Frontal cortex (tissue), 4 donors: ENCODE data around the gene RAPGEF1. TPM values are rescaled to one million over a fixed set of nuclear protein-coding genes. Genes with fewer than 3 reads are reported as not detected.
"Not testable (repeated sequence)": the region's sequence is repeated elsewhere in the genome, so short reads cannot be mapped to it uniquely, and the experiment has no call there.

Experiments used
- DNase-seq, 2 donors: peaks; one replicate each; pipeline ENCODE4 v3.0.0; 2012; ENCODE audit warnings: low spot score in 2 of 2
- FAIRE-seq: peaks from 2 replicates; lab custom pipeline; 2012; peaks lifted over from hg19 to GRCh38; lab: Jason Lieb, UNC
- total RNA-seq: library from RNA; depleted of rRNA; stranded (reverse); fragments of >200 nt; gene quantifications from one replicate; pipeline ENCODE4 v1.2.3, GENCODE V29; 2014
- donor health status: control.
- donor health status: control.
- donor health status: control.

Gene RAPGEF1
- total RNA-seq, 1 donor from 2014 or later, result 28.1 TPM

DNA sequence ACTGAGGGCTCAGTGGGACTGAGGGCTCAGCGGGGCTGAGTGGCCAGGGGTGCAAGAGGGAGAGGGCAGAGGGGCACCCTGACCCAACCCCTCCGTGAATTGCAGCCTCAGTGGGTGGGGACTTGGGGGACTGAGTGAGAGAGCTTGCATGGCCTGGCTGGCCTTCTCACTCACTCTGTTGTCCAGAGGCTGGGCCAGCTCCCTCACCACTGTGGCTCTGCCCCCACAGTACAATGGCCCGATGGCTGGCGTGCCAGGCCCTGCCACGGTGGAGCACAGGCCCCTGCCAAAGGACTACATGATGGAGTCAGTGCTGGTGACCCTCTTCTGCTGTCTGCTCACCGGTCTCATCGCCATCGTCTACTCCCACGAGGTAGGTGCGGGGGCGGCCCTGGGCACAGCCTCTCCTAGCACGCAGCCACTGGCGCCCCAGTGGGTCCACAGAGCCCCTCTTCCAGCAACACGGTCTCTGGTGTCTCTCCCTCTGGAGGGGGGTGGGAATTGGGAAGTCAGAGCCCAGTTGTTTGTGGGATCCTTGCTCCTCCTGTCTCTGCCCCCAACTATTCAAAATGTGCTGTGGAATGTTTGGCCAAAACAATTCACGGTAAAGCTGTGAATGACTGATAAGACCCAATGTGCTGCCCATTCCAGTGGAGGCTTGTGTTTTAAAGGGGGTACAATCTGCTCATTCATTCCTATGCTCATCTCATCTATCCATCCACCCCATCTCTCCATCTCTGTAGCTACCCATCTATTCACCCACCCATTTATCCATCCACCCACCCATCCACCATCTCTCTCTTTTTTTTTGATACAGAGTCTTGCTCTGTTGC, 183.8 kb downstream of the RAPGEF1 start:
- DNase-seq (no peak), FAIRE-seq (no peak)

GRCh38 chr9:131554843-131555351, 185.0 kb downstream of the RAPGEF1 start:
- no peak for FAIRE-seq

GRCh38 chr9:131554087-131554842, 185.6 kb downstream of the RAPGEF1 start:
- DNase-seq, result no peak

More at GRCh38 chr9:131554843-131555351, 185.0 kb downstream of the RAPGEF1 start:
- DNase-seq, result no peak

GRCh38 chr9:131552030-131552429, 187.8 kb downstream of the RAPGEF1 start:
- DNase-seq (no peak), FAIRE-seq (no peak)

More at GRCh38 chr9:131554087-131554842, 185.6 kb downstream of the RAPGEF1 start:
- FAIRE-seq, result no peak

DNA sequence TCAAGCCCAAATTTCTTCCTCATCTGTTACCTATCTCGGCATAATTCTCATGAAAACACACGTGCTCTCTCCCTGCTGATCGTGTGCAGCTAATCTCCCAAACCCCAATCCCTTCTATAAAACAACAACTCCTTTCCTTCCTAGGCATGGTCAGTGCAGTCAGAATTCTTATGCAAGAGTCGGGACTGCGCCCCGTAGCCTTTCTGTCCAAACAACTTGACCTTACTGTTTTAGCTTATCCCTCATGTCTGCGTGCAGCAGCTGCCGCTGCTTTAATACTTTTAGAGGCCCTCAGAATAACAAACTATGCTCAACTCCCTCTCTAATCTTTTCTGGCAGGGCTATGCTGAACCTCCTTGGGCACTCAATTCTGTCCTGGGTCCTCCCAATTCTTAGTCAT, 189.4 kb downstream of the RAPGEF1 start:
- not testable (repeated sequence) for DNase-seq, FAIRE-seq

DNA sequence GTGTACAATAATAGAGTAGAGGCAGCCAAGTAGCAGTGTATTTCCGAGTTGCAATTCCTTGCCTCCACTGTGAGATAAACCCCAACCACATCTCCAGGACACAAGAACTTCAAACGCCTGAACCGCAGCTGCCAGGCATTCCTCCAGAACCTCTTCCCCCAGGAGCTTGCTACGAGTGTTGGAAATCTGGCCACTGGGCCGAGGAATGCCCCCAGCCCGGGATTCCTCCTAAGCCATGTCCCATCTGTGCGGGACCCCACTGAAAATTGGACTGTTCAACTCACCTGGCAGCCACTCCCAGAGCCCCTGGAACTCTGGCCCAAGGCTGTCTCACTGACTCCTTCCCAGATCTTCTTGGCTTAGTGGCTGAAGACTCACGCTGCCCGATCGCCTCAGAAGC, 190.7 kb downstream of the RAPGEF1 start:
- FAIRE-seq, result not testable (repeated sequence)

GRCh38 chr9:131546336-131547084, 193.4 kb downstream of the RAPGEF1 start:
- no peak for FAIRE-seq
- no peak for DNase-seq

More for the DNA sequence above, 190.7 kb downstream of the RAPGEF1 start:
- DNase-seq, result not testable (repeated sequence)

GRCh38 chr9:131545786-131546335, 194.0 kb downstream of the RAPGEF1 start:
- no peak for FAIRE-seq
- no peak for DNase-seq

GRCh38 chr9:131545003-131545785, 194.7 kb downstream of the RAPGEF1 start, which contains the start of gene PRRT1B:
TSS of gene PRRT1B (plus strand) at chr9:131545523. CDS start at chr9:131545616, 93 bp downstream.
- FAIRE-seq (no peak), DNase-seq (no peak)

GRCh38 chr9:131543141-131543540, 196.7 kb downstream of the RAPGEF1 start:
- DNase-seq, result no peak
- FAIRE-seq, result no peak

GRCh38 chr9:131539223-131539923, 200.5 kb downstream of the RAPGEF1 start:
- DNase-seq, result no peak
- no peak for FAIRE-seq

DNA sequence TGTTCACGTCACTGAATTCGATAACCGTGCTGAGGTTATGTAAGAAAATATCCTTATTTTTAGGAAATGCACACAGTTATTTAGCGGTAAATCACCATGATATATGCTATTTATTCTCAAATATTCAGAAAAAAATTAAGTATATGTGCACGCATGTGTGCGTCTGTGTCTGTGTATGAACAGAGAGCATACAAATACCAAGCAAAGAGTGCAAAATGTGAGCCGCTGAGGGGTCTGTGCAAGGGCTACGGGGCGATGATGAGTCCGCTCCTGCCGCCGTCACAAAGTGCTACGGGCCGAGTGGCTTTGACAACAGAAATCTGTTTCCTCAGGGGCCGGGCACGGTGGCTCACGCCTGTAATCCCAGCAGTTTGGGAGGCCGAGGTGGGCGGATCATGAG, 201.9 kb downstream of the RAPGEF1 start:
- FAIRE-seq (no peak), DNase-seq (no peak)

DNA sequence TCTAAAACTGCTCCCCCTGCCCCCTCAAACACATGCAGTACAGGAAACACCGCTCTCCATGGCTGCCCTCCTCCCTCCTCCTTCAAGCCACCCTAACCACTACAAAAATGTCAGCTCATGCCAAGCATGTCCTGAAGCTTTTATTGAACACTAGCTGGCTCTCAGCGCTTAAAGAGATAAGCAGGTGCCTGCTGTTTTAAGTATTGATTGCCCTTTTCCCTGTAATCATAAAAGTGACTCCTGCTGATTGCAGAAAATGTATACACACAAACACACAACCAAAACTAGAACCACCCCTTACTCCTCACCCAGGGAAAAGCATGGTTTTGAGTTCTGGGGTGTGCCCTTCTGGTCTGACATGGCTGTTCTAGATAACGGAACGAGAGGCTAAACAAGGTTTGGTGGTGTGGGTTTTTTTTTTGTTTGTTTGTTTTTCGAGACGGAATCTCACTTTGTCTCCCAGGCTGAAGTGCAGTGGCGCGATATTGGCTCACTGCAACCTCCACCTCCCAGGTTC, 205.1 kb downstream of the RAPGEF1 start:
- DNase-seq, result no peak
- FAIRE-seq, result no peak

GRCh38 chr9:131530920-131531832, 208.7 kb downstream of the RAPGEF1 start, which contains the start of gene UCK1:
TSS of gene UCK1 (minus strand) at chr9:131531263. CDS start at chr9:131531174, 89 bp downstream.
- DNase-seq (peak; percentile 98), FAIRE-seq (no peak)

- no peak for FAIRE-seq
- DNase-seq, result no peak
Observed at GRCh38 chr9:131530546-131530919, 209.3 kb downstream of the RAPGEF1 start.

DNA sequence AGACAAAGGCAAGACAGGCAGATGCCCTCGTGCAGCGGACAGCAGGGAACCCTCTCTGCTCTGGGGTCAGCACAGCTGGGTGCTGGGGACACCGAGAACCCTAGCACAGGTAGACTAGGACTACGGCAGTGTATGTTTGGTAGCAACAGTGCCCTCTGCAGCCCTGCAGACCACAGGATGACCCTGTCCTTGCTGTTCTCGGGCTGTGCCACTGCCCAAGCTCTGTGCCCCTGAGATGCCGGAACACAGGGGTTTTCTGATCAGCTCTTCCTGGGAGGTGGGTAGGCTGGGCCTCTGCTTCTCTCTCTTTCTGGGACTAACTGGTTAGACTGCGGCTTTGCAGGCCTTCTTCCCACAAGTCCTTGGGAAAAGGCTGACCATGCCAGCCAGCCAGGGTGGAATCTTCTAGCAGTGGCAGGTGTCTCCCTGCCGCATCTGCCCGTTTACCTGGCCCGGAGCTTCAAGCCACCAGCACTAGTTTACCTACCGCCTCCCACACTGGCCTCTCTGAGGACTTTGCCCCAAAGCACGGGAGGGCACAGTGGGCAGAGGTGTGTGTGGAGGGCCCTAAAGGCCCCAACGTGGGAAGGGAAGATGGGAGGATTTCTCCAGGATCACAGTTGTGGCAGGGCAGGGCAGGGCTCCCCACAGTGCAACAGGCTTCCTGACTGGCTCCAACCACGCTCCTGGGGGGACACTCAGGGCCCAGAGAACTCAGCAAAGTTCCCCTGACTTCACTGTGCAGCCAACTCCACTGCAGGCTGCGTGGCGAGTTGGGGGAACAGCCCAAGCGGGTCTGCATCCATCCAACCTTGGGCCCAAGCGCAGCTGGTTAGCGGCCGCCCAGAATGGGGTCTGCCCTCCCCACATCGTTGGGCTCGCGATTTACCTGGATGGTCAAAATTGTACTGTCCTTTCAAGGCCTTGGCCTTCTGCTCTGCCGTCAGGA, 210.0 kb downstream of the RAPGEF1 start:
- peak in 1 of 2 donors; percentile 14 for DNase-seq
- FAIRE-seq, result no peak
